Skeletal muscle tissue (tissue), 4 donors: ENCODE results near the gene EPHX1. TPM values are rescaled to one million over a fixed set of nuclear protein-coding genes. Genes with fewer than 3 reads are reported as not detected.

Experiments used
- H3K27ac ChIP-seq: one replicate; pipeline ENCODE4 v1.7.0; 2013; ENCODE audit warnings: mild to moderate bottlenecking, low read depth, low read length, inconsistent platforms
- H3K27me3 ChIP-seq, 3 donors: one replicate each; pipeline ENCODE4 v1.7.0; 2013; ENCODE audit warnings: low read length in 3 of 3; ENCODE audit not compliant: control insufficient read depth in 3 of 3, insufficient read depth in 3 of 3
- H3K36me3 ChIP-seq, 3 donors: one replicate each; pipeline ENCODE4 v1.7.0; 2013; ENCODE audit warnings: low read length in 3 of 3; ENCODE audit not compliant: control insufficient read depth in 3 of 3, insufficient read depth in 3 of 3
- H3K4me1 ChIP-seq, 3 donors: one replicate each; pipeline ENCODE4 v1.7.0; 2013; ENCODE audit warnings: low read length in 3 of 3, mild to moderate bottlenecking in 3 of 3; ENCODE audit not compliant: control insufficient read depth in 3 of 3, insufficient read depth in 3 of 3
- H3K4me3 ChIP-seq, 3 donors: one replicate each; pipeline ENCODE4 v1.7.0; 2013; ENCODE audit warnings: low read length in 3 of 3
- H3K9ac ChIP-seq, 3 donors: one replicate each; pipeline ENCODE4 v1.7.0; 2013; ENCODE audit warnings: low read length in 3 of 3, mild to moderate bottlenecking in 3 of 3, moderate library complexity in 2 of 3, low read depth in 1 of 3
- H3K9me3 ChIP-seq, 3 donors: one replicate each; pipeline ENCODE4 v1.7.0; 2013; ENCODE audit warnings: low read length in 3 of 3; ENCODE audit not compliant: control insufficient read depth in 3 of 3
- total RNA-seq: library from RNA; depleted of rRNA; stranded (reverse); fragments of >200 nt; gene quantifications from one replicate; pipeline ENCODE4 v1.2.3, GENCODE V29; 2014
- donor health status: Osteomylitis.

EPHX1 gene
- total RNA-seq, 1 donor from 2014 or later = 13.0 TPM

DNA sequence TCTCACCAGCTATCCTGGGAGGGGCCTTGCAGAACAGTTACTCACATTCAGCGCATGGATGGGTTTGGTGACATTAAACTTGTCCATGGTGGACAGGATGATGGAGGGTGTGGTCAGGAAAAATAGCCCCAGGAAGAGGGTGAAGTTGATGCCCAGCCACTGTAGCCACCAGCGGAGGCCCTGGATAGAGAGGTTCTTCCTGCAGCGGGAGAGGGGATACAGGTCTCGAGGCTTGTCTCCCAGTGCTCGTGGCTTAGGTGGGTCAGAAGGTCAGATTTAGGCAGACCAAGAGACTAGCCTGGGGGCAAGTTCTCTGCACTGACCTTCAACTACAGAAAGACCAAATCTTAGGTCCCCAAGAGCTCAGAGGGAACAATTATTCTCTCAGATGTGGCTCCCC is 49.2 kb downstream of the EPHX1 start:
- no peak overlapping the region for H3K27ac ChIP-seq
- H3K9ac ChIP-seq = no peak overlapping the region
- H3K36me3 ChIP-seq = peaks cover 50 to 63% (median 61%) of the 10 kb centered on the region in 3 donors
- H3K4me3 ChIP-seq = no peak overlapping the region
- no peaks in the 10 kb centered on the region for H3K4me1 ChIP-seq
- no peaks in the 10 kb centered on the region for H3K27me3 ChIP-seq
- H3K9me3 ChIP-seq = no peaks in the 10 kb centered on the region

DNA sequence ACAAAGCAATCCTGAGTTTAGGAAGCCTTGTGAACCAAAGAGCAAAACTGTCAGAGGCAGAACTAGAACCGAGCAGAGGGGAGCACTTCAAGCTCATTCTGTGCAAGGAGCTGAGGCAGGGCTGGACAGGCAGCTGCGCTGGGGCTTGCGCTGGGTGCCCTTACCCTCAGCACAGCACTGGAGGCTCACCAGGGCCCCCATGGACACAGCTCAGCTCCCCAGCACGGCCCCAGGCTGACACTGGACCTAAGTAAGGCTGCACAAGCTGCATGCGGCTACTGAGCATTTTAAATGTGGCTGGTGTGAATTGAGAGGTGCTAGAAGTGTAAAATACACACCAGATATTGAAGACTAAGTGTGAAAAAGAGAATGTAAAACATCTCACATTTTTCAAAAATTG is 50.2 kb downstream of the EPHX1 start:
- H3K4me3 ChIP-seq = no peak overlapping the region

DNA sequence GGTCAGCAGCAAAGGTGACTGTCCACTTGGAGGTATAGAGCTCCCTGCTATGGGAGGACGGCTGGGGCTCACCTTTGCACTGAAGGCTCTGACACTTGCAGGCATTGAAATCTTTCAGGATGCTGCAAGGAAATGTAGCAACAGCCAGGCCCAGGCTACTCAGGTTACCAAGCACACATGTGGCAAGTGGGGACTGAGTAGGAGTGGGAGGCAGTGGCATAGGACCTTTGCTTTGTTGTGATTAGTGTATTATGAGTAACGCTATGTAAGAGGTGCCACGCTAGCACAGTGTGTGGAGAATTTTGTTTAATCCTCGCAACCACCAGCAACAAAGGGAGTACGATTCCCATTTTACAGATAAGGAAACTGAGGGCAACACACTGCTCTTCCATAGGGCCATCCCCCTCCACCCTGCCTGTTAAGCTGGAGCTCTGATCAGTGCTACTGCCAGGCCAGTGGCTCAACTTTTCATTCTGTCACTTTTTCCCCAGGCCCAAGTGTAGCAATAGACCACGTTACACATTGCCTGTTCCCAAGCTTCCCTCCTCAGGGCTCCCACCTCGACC is 51.0 kb downstream of the EPHX1 start:
- Histone ChIP-seq H3K4me1 (no peaks in the 10 kb centered on the region), H3K9ac (no peak overlapping the region), H3K9me3 (no peaks in the 10 kb centered on the region), H3K27me3 (no peaks in the 10 kb centered on the region), H3K36me3 (peaks cover 49 to 62% (median 62%) of the 10 kb centered on the region in 3 donors), H3K4me3 (no peak overlapping the region), H3K27ac (no peak overlapping the region)

More for the DNA sequence above, 50.2 kb downstream of the EPHX1 start:
- Histone ChIP-seq H3K4me1 (no peaks in the 10 kb centered on the region), H3K36me3 (peaks cover 42 to 60% (median 59%) of the 10 kb centered on the region in 3 donors), H3K27ac (no peak overlapping the region), H3K9me3 (no peaks in the 10 kb centered on the region), H3K9ac (no peak overlapping the region), H3K27me3 (no peaks in the 10 kb centered on the region)

DNA sequence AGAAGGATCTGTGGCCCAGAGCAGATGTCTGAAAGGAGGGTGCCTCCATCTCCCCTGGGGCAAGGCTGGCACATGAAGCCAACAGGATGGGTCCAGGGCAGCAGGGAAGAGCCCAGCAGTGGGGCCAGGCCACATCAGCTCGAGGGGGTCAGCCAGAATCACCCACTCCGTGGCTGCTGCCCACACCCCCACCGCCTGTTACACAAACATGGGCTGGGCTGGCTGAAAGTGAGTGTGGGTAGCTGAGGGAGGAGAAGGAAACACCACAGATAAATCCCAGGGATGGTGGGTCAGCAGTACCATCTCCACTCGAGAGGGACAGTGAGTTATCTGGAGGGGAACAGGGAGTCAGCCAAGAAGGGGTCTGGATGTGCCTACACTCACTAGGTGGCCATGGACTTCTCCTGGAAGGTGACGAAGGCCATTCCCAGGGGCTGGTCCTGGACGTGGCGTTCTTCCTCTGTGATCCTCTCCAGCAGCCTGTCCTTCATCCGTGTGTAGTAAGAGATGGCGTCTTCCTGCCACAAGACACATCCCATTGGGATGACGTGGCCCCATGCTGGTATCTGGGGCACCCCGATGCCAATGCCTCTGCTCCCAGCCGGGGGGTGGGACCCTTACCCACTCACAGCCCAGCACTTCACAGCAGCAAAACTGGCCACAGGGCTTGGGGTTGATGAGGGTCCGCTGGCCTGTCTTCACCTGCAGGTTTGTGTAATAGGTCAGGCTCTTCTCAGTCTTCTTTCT is 52.1 kb downstream of the EPHX1 start:
- Histone ChIP-seq H3K9ac (no peak overlapping the region), H3K4me1 (no peaks in the 10 kb centered on the region), H3K36me3 (peaks cover 49 to 67% (median 63%) of the 10 kb centered on the region in 3 donors), H3K9me3 (no peaks in the 10 kb centered on the region), H3K4me3 (no peak overlapping the region), H3K27me3 (no peaks in the 10 kb centered on the region), H3K27ac (no peak overlapping the region)

DNA sequence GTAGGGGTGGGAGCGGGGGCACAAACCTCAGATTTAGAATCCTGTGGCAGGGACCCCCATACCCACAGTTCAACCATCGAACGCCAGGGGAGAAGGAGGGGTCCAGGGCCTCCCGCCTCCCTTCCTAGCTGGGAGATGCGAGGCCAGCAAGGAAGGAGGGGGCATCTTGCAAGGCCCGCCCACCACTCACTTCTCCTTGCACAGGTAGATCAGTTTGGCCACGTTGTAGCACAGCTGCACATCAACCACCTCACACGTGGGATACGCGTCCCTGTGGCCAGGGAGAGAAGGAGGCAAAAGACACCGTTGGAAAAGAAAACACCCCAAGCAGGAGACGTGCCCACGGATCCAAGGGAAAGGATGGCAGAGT is 52.6 kb downstream of the EPHX1 start:
- peaks cover 51 to 71% (median 68%) of the 10 kb centered on the region in 3 donors for H3K36me3 ChIP-seq
- H3K9ac ChIP-seq = no peak overlapping the region
- no peaks in the 10 kb centered on the region for H3K27me3 ChIP-seq
- no peak overlapping the region for H3K27ac ChIP-seq
- no peaks in the 10 kb centered on the region for H3K4me1 ChIP-seq
- H3K4me3 ChIP-seq = no peak overlapping the region
- no peaks in the 10 kb centered on the region for H3K9me3 ChIP-seq

DNA sequence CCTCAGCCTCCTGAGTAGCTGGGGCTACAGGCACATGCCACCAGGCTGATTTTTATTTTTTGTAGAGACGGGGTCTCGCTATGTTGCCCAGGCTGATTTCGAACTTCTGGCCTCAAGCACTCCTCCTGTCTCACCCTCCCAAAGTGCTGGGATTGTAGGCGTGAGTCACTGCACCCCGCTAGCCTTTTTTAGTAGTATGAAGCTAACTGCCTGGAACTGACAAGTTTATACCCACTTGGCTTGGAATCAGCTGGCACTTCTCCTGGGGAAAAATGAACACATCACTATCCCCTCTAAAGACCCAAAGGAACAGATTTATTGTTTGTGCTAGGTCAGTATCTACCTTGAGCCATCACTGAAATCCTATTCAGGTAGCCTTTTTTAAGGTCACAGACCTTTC is 53.2 kb downstream of the EPHX1 start:
- Histone ChIP-seq H3K36me3 (peaks cover 57 to 75% (median 74%) of the 10 kb centered on the region in 3 donors), H3K4me1 (no peaks in the 10 kb centered on the region), H3K4me3 (no peak overlapping the region), H3K27ac (no peak overlapping the region), H3K9me3 (no peaks in the 10 kb centered on the region), H3K27me3 (no peaks in the 10 kb centered on the region), H3K9ac (no peak overlapping the region)

DNA sequence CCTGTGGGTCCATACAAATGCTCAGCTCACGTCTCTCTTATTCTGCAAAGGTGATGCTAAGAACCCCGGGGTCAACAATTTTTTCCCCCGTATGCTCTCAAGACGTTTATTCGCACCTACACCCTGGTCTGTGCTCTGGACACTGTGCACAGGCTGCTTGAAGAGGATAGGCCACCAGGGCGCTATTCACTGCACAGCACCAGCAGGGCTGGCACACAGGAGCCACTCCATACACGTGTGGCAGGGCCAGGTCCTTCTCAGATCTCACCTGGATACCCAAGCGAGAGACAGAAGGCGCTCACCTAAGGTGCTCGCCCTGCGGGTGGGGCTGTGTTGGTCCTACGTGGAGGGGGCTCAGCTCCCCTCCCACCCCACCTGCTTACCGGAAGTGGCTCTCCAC is 55.6 kb downstream of the EPHX1 start:
- no peak overlapping the region for H3K4me3 ChIP-seq
- no peak overlapping the region for H3K9ac ChIP-seq
- no peak overlapping the region for H3K27ac ChIP-seq
- peaks cover 58 to 70% (median 65%) of the 10 kb centered on the region in 3 donors for H3K36me3 ChIP-seq
- H3K27me3 ChIP-seq = no peaks in the 10 kb centered on the region
- no peaks in the 10 kb centered on the region for H3K9me3 ChIP-seq
- no peaks in the 10 kb centered on the region for H3K4me1 ChIP-seq

DNA sequence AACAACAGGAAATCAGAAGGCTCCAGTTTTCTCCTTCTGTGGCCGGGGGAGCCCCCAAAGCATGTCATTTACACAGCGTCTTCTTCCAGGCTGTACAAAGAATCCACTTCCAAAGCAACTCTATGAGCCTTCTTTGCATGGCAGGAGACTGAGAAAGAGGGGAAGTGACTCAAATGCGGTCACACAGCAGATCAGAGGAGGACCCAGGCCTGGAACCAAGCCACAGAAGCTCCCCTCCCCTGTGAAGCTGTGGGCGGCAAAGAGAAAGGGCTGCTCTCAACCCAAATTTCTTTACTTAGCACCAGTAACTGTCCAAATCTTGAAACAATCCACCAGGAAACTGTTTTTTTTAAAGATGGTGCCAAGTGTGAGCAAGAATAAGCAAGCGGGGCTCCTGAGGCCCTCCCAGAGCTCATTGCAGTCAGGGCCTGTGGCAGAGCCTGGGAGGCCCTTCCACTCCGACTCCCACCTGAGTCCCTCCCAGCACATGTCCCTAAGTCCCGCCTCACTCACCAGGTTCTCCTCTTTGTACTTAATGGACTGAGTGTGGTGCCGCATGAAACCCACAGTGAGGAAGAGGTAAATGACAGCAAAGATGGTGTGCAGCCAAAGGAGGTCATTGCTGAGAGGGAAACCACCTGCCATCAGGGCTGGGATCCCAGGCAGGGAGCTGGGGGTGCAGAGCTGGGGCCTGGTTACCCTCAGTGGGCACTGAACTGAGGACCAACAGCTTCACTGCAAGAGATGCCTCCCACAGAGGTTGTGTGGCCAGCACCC is 56.3 kb downstream of the EPHX1 start:
- H3K4me3 ChIP-seq = no peak overlapping the region
- H3K9ac ChIP-seq = no peak overlapping the region
- no peaks in the 10 kb centered on the region for H3K27me3 ChIP-seq
- no peak overlapping the region for H3K27ac ChIP-seq
- no peaks in the 10 kb centered on the region for H3K9me3 ChIP-seq
- no peaks in the 10 kb centered on the region for H3K4me1 ChIP-seq
- peaks cover 58 to 68% (median 65%) of the 10 kb centered on the region in 3 donors for H3K36me3 ChIP-seq

DNA sequence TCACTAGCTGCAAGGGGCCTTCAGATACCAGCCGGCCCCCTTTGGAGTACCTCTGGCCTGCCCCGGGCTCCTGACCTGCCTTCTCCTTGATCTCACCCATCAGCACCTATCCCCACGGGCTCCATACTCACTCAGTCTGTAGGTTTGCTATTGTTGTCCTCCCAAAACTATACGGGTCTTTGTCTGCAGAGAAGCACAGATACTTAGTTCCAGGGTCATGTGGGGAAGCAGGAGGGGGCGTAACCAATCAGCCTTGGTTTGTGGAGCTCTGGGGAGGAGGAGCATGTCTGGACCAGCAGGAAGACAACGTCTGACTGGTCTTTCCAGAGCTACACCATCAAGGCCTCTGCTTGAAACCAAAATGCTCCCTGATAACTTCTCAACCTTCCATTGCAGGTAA is 57.1 kb downstream of the EPHX1 start:
- Histone ChIP-seq H3K9me3 (no peaks in the 10 kb centered on the region), H3K27ac (no peak overlapping the region)

More for the DNA sequence above, 57.1 kb downstream of the EPHX1 start:
- H3K4me1 ChIP-seq = no peaks in the 10 kb centered on the region
- H3K36me3 ChIP-seq = peaks cover 52 to 68% (median 63%) of the 10 kb centered on the region in 3 donors
- H3K4me3 ChIP-seq = no peak overlapping the region
- no peaks in the 10 kb centered on the region for H3K27me3 ChIP-seq
- H3K9ac ChIP-seq = no peak overlapping the region
